Non-pigmented ciliary epithelial cell (primary cell): ENCODE measurements around the gene TGFB2.

Source experiments
- DNase-seq: peaks from one replicate; pipeline ENCODE4 v3.0.0-alpha.2; 2010; ENCODE audit warnings: low read depth

The TGFB2 gene

GRCh38 chr1:218336328-218336727, 8.8 kb upstream of the TGFB2 start:
- no peak for DNase-seq

DNA sequence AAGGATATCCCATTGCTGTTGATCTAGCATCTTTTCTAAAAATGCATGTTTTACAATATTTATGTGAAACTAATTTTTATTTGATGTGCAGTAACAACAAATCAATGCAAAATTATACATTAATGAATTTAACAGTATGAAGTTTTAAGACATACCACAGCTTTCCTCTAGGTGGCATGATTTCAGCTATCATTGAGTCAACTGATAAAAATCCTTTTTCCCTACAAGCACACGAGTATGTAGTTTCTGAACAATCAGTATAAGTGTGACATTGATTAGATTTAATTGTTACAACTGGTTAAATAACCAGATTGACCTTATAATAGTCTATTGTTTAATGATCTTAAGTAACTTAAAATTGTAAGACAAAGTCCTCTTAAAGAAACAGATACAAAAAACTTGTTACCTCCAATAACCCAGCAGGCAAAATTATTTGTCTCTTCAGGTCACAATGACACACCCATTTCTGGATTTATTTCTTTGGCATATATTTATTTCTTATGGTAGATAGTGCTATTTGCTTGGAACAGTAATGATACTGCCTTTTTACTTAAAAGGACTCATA, 5.8 kb upstream of the TGFB2 start:
- DNase-seq = no peak

DNA sequence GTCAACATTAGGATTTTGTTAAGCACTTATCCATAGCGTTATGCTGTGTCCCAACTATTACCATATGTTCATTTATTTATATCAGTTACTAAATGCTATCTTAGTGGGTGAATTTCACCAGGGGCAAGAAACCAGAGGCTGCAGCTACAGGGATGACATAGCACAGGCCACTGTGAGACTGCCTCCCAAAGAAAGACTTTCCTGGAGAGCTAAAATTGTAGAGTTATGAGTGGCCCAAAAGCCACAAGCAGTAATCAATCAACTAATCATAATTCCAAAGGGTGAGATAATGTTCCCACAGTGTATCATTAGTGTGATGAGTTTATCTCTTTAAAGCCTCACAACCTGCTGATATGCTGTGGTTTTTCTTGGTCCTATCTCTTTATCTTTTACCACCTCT, 3.8 kb upstream of the TGFB2 start:
- DNase-seq = no peak

- no peak for DNase-seq
Measured at GRCh38 chr1:218342091-218342490, 3.0 kb upstream of the TGFB2 start.

DNA sequence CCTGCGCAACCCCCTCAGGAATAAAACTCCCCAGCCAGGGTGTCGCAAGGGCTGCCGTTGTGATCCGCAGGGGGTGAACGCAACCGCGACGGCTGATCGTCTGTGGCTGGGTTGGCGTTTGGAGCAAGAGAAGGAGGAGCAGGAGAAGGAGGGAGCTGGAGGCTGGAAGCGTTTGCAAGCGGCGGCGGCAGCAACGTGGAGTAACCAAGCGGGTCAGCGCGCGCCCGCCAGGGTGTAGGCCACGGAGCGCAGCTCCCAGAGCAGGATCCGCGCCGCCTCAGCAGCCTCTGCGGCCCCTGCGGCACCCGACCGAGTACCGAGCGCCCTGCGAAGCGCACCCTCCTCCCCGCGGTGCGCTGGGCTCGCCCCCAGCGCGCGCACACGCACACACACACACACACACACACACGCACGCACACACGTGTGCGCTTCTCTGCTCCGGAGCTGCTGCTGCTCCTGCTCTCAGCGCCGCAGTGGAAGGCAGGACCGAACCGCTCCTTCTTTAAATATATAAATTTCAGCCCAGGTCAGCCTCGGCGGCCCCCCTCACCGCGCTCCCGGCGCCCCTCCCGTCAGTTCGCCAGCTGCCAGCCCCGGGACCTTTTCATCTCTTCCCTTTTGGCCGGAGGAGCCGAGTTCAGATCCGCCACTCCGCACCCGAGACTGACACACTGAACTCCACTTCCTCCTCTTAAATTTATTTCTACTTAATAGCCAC, 696 bp downstream of the TGFB2 start:
- no peak for DNase-seq

DNA sequence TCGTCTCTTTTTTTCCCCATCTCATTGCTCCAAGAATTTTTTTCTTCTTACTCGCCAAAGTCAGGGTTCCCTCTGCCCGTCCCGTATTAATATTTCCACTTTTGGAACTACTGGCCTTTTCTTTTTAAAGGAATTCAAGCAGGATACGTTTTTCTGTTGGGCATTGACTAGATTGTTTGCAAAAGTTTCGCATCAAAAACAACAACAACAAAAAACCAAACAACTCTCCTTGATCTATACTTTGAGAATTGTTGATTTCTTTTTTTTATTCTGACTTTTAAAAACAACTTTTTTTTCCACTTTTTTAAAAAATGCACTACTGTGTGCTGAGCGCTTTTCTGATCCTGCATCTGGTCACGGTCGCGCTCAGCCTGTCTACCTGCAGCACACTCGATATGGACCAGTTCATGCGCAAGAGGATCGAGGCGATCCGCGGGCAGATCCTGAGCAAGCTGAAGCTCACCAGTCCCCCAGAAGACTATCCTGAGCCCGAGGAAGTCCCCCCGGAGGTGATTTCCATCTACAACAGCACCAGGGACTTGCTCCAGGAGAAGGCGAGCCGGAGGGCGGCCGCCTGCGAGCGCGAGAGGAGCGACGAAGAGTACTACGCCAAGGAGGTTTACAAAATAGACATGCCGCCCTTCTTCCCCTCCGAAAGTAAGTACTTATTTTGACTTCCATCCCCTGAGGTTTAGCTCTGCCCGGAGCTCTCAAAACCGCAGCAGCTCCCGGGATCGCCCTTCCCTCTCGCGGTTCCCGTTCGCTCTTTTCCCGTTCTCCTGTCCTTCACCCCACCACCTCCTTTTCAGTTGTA, 1.5 kb downstream of the TGFB2 start:
- no peak for DNase-seq

DNA sequence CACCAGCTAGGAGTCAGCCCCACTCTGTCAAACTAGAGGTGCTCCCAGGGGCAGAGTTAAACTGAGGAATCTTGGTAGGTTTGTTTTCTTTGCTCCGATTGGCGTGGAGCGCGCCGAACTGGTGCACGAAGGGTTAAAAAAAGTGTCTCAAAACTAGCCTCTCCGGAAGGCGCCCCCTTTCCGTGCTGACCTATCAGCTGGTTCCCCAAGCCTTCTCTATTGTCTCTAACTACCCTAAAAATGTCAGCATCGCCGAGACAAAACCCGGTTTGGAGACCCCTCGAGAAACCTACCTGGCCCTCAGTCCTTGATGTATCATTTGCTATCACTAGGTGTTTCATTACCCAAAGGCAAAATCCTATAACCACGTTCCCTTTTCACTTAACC, 2.2 kb downstream of the TGFB2 start:
- no peak for DNase-seq

DNA sequence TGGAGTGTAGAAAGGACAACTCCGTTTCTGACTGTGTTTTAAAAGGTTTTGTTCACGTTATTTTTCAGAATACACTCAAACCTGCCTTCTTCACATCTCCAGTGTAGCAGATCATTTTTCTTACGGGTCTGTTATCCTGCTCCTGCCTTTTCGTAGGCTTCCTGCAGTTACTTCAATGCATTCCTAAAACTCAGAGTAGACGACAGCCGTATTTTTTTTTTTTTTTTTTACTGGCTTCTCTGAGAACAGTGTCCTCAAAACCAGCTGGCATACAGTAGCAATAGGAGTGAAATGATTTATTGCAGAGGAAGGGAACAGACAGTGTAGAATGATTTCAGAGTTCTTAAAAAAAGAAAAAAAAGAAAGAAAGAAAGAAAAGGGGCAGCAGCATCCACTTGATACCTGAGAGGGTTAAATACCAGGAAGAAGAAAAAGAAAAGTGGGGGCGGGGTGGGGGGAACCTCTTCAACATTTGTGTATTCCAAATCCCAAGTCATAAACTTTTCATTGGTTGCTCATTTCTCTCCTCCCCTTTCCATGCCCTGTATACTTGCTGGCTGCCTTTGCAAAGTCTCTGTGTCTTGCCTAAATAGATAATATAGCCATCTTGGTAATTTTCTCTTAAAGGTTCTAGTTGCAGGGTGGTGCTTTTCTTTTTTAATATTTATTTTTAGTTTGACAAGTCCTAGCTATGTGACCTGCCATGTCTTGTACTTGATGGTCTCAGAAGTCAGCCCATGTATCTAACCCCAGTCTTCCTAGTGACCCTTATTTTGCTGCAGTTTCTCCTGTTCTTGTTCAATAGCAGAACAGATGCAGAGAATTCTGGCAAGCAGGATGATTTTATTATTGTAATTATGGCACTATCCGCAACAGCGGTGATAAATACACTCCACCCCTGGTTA, 2.8 kb downstream of the TGFB2 start:
- DNase-seq = no peak

- DNase-seq = no peak
Measured at GRCh38 chr1:218348628-218349071, 3.5 kb downstream of the TGFB2 start.

DNA sequence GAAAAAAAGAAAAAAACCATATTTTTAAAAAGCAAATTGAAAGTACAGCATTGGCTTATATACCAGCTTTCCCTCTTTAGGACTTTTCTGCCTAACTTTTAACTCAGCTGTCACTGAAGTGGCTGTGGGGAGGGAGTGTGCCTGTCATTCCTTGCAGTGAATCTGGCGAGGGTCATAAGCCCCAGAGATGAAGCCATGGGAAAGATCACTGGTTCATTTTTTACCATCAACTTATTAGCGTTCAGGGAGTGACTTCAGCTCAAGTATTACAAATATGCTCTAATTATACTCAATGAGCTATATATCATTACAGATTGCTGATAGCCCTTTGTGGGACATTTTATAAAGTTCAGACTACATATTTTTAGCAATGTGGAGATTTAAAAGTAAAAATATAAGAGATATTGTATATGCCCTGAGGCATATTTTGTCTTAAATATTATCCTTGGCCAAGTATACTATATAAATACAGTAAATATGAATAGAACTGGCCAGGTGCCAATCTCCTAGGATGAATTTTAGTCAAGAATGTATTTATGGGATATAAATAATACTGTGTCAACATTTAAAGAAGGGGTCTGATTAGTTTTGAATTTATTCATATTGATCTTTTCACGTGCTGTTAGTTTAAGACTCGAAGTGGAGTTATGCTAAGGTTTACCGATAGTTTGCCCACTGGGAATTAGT, 4.4 kb downstream of the TGFB2 start:
- DNase-seq = no peak

- no peak for DNase-seq
Measured at GRCh38 chr1:218350035-218350525, 4.9 kb downstream of the TGFB2 start.

- no peak for DNase-seq
Measured at GRCh38 chr1:218350801-218351266, 5.7 kb downstream of the TGFB2 start.

GRCh38 chr1:218351391-218352074, 6.4 kb downstream of the TGFB2 start:
- DNase-seq = no peak

GRCh38 chr1:218352075-218352438, 6.9 kb downstream of the TGFB2 start:
- DNase-seq = no peak

DNA sequence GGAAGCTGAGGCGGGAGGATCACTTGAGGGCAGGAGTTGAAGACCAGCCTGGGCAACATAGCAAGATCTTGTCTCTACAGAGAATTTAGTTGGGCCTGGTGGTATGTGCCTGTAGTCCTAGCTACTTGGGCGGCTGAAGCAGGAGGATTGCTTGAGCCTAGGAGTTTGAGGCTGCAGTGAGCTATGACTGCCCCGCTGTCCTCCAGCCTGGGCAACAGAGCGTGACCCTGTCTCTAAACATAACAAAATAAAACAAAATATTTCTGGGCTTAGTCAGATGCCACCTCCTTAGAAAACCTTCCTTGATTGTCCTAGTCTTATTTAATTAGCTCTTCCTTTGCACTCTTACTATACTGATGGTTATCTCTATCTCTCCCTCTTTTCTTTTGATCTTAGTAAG, 8.5 kb downstream of the TGFB2 start:
- DNase-seq = no peak

GRCh38 chr1:218355278-218355677, 10.1 kb downstream of the TGFB2 start:
- no peak for DNase-seq

DNA sequence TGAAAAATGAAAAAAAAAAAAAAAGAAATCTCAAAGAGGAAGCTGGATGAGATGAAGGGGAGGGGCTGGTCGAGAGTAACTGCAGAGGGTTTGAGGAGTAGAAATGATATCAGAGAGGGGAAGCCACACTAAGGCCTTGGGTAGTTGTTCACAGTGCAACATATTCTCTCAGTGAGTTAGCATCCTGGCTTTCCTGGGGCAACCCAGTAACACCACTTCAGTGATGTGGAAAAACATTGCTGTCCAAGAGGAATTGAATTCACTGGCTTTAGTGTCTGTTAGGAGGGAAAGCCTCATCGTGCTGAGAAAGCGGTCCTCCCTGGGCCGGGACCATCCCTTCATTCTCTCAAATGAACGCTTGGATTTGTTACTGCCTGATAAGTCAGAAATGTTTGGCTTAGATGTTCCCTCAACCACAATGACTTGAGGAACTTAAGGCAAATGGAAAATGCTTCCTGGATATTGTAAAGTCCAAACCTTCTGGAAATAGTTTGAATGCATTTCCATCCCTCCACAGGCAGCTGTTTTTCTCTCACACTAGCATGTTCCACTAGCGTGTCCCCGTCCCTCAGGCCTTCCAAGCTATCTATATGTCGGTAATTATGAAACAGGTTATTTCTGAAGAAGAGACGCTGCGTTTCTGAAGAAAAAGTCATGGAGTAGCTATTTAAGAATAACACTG, 12.2 kb downstream of the TGFB2 start:
- no peak for DNase-seq

DNA sequence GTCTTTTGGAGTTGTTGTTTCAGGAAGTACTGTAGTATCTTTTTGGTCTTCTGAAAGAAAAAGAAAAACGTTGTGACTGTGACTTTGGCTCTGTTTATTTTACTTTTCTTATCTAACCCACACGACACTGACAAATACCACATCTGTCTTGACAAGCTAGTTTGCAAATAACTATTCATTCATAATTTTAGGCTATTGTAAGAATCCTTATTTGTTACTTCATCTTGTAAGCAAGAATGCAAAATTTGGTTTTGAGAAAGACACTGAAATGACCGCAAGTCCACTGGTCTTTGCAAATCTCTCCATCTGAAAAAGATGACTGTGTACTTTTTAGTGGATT, 12.7 kb downstream of the TGFB2 start:
- DNase-seq = no peak

DNA sequence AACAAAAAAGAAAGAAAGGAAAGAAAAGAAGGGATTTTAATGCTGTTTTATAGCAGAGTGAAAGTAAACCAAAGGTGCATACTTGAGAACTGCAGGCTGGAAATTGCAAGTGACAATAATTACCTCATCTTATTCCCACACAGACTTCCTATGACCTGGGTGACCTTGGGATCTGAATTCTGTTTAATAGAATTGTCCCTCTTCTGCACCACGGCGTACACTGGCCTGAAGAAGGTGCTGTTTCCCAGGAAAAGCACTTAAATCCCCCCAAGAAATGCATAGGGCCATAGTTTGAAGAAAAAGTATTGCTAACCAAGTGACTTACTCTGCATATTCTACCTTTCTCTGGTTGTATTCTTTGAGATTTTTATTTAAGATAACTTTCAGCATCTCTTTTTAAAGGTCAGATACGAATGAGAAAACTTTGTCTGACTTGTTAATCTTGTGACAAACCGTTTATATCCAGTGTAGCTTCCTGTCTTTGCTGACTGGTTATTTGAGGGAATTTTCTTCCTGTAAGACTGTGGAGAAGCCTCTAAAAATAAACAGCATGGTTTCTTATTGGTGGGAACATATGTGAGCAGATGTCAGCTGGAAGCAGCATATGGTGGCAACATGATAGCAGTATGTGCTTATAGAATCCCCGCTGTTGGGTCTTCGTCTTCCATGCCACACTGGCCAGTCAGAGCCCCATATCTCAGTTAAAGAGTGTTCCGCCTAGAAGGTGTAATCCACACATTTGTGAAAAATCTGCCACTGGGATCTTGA, 16.3 kb downstream of the TGFB2 start:
- no peak for DNase-seq
